Dendritic cell treated with granulocyte-macrophage colony-stimulating factor and Interleukin-4, amounts not matched to agents 40 ng/mL and 50 ng/mL, for 4 days (primary cell): Measurements from ENCODE around the gene TXNDC11.

ENCODE experiments used
- H3K27ac Mint-ChIP-seq: one replicate; pipeline ENCODE4 v1.8.0; 2022; ENCODE audit warnings: mild to moderate bottlenecking, mixed read lengths
- H3K27me3 Mint-ChIP-seq: one replicate; pipeline ENCODE4 v1.8.0; 2022; ENCODE audit warnings: mild to moderate bottlenecking, mixed read lengths
- H3K36me3 Mint-ChIP-seq: one replicate; pipeline ENCODE4 v1.8.0; 2022; ENCODE audit warnings: low read depth, mixed read lengths
- H3K4me1 Mint-ChIP-seq: one replicate; pipeline ENCODE4 v1.8.0; 2022; ENCODE audit warnings: low read depth, mixed read lengths
- H3K4me3 Mint-ChIP-seq: one replicate; pipeline ENCODE4 v1.8.0; 2022; ENCODE audit warnings: mild to moderate bottlenecking, moderate library complexity, mixed read lengths
- H3K9me3 Mint-ChIP-seq: one replicate; pipeline ENCODE4 v1.8.0; 2022; ENCODE audit warnings: mixed read lengths
- intact Hi-C: fragments of 100-400 bp; cut with micrococcal nuclease; formaldehyde crosslinking; loops from one replicate; pipeline ENCODE4 v1.15.0; 2022

TXNDC11 gene

GRCh38 chr16:11668623-11669379 is 73.9 kb downstream of the TXNDC11 start:
- Mint-ChIP-seq H3K36me3 (peaks cover 34% of the 10 kb centered on the region), H3K9me3 (no peaks in the 10 kb centered on the region), H3K4me3 (peak overlapping the region; percentile 71), H3K4me1 (peaks cover 45% of the 10 kb centered on the region), H3K27me3 (peaks cover 35% of the 10 kb centered on the region), H3K27ac (peak overlapping the region; percentile 75)
- intact Hi-C loops = no loop called here

- Mint-ChIP-seq H3K4me3 (peak within 1 kb of the TSS; percentile 71), H3K27me3 (peaks cover 39% of the 10 kb centered on the region), H3K36me3 (peaks cover 26% of the 10 kb centered on the region), H3K4me1 (peaks cover 37% of the 10 kb centered on the region), H3K9me3 (no peaks in the 10 kb centered on the region), H3K27ac (peak within 1 kb of the TSS; percentile 75)
- intact Hi-C loops = no loop called here
Observed at GRCh38 chr16:11667824-11668622, 74.6 kb downstream of the TXNDC11 start, which contains the start of gene SNN. SNN (plus strand) TSS chr16:11668455; CDS start chr16:11676060, 7,605 bp downstream.

DNA sequence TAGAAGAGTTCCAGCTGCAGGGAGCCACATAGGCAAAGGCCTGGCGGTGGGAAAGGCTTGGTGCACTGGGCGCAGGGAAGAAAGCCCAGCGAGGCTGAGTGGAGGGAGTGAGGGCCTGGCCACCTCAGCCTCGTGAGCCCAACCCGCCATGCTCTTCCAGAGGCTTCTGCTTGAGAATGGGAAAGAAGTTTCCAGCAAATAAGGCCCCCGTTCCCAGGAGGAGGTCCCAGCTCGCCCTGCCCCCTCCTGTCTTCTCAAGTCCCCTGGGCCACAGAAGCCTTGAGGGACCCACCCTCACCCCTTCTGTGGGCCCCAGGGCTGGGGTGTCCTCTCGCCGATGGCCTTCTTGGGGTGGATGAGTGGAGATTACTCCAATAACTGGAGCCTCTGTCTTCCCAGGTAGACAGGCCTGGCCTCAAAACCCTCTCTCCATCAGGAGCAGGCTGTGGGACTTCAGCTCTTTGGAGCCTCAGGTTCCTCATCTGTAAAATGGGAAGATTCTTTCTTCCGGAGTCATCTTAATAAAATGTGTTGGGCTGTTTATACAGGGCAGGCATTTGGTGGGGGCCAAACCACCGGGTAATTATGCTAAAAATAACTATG is 75.3 kb downstream of the TXNDC11 start:
- Mint-ChIP-seq H3K4me3 (no peak overlapping the region), H3K4me1 (peaks cover 30% of the 10 kb centered on the region), H3K27me3 (peaks cover 43% of the 10 kb centered on the region), H3K36me3 (peaks cover 23% of the 10 kb centered on the region), H3K9me3 (no peaks in the 10 kb centered on the region), H3K27ac (no peak overlapping the region)
- intact Hi-C loops = no loop called here

GRCh38 chr16:11666103-11667055 is 76.3 kb downstream of the TXNDC11 start:
- H3K27me3 Mint-ChIP-seq = peaks cover 43% of the 10 kb centered on the region
- peaks cover 20% of the 10 kb centered on the region for H3K4me1 Mint-ChIP-seq
- peaks cover 14% of the 10 kb centered on the region for H3K36me3 Mint-ChIP-seq
- H3K27ac Mint-ChIP-seq = no peak overlapping the region
- H3K9me3 Mint-ChIP-seq = no peaks in the 10 kb centered on the region
- no peak overlapping the region for H3K4me3 Mint-ChIP-seq
- intact Hi-C loops = no loop called here

- peaks cover 36% of the 10 kb centered on the region for H3K27me3 Mint-ChIP-seq
- H3K4me3 Mint-ChIP-seq = no peak overlapping the region
- no peaks in the 10 kb centered on the region for H3K9me3 Mint-ChIP-seq
- peaks cover under 1% of the 10 kb centered on the region for H3K36me3 Mint-ChIP-seq
- intact Hi-C loops = no loop called here
- no peak overlapping the region for H3K27ac Mint-ChIP-seq
- H3K4me1 Mint-ChIP-seq = peaks cover 7% of the 10 kb centered on the region
Observed at GRCh38 chr16:11665071-11665491, 77.6 kb downstream of the TXNDC11 start.

DNA sequence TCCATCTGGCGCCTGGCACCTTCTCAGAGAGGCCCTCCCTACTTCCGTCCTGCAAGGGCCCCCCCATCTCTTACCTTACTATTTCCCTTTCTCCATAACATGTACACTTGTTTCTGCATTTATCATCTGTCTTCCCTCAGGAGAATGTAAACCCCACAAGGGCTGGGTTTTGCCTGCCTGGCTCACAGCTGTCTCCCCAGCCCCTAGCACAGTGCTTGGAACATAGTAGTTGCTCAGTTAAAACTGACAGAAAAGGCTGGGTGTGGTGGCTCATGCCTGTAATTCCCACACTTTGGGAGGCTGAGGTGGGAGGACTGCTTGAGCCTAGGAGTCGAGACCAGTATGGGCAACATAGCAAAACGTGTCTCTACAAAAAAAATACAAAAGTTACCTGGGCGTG is 80.1 kb downstream of the TXNDC11 start:
- Mint-ChIP-seq H3K4me1 (no peaks in the 10 kb centered on the region), H3K9me3 (no peaks in the 10 kb centered on the region), H3K36me3 (no peaks in the 10 kb centered on the region), H3K27me3 (peaks cover 46% of the 10 kb centered on the region), H3K4me3 (no peak overlapping the region), H3K27ac (no peak overlapping the region)
- intact Hi-C loops = no loop called here

DNA sequence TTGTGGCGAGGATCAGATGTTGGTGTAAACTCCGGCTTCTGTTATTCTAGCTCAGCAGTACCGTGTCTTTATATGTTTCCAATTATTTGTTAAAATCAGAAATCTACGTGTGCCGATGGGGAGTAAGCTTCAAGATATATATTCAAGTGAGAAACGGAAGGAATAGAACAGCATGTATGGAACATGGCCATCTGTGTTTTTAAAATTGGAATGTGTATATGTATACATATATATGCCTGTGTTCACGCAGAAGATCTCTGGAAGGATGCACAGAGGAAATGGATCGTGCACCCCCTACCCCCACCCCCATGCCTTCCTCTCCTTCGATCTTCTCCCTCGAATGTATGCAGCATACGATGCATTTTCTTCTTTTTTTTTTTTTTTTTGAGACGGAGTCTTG is 82.1 kb downstream of the TXNDC11 start:
- Mint-ChIP-seq H3K4me1 (no peaks in the 10 kb centered on the region), H3K27ac (no peak overlapping the region), H3K36me3 (no peaks in the 10 kb centered on the region), H3K4me3 (no peak overlapping the region), H3K9me3 (no peaks in the 10 kb centered on the region), H3K27me3 (peaks cover 36% of the 10 kb centered on the region)
- intact Hi-C loops = no loop called here

GRCh38 chr16:11658896-11659708 is 83.6 kb downstream of the TXNDC11 start:
- intact Hi-C loops = no loop called here
- no peaks in the 10 kb centered on the region for H3K9me3 Mint-ChIP-seq
- no peak overlapping the region for H3K4me3 Mint-ChIP-seq
- no peaks in the 10 kb centered on the region for H3K36me3 Mint-ChIP-seq
- H3K4me1 Mint-ChIP-seq = no peaks in the 10 kb centered on the region
- peaks cover 35% of the 10 kb centered on the region for H3K27me3 Mint-ChIP-seq
- H3K27ac Mint-ChIP-seq = no peak overlapping the region

- no peaks in the 10 kb centered on the region for H3K4me1 Mint-ChIP-seq
- intact Hi-C loops = no loop called here
- no peak overlapping the region for H3K4me3 Mint-ChIP-seq
- peaks cover 27% of the 10 kb centered on the region for H3K27me3 Mint-ChIP-seq
- H3K36me3 Mint-ChIP-seq = no peaks in the 10 kb centered on the region
- H3K9me3 Mint-ChIP-seq = no peaks in the 10 kb centered on the region
- no peak overlapping the region for H3K27ac Mint-ChIP-seq
Observed at GRCh38 chr16:11657556-11657955, 85.1 kb downstream of the TXNDC11 start.

DNA sequence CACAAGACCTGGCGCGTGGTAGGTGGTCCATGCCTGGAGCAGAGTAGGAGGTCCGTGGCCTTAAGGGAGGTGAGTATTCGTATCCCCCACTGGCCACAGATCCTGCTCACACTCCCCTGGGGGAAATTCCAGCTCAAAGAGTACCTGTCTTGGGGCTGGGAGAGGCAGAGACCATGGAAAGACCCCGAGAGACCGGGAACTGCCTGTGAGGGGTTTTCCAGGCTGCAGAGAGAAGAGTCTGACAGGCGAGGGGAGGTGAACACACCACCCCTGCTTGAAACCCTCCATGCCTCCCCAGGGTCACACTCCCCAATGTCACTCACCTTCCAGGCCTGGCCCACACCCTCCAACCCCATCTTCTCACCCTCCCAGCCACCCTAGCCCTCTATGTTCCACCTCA is 87.0 kb downstream of the TXNDC11 start:
- Mint-ChIP-seq H3K27ac (no peak overlapping the region), H3K4me3 (no peak overlapping the region), H3K27me3 (peaks cover 32% of the 10 kb centered on the region), H3K36me3 (no peaks in the 10 kb centered on the region), H3K4me1 (peaks cover 13% of the 10 kb centered on the region), H3K9me3 (no peaks in the 10 kb centered on the region)
- intact Hi-C loops = no loop called here

GRCh38 chr16:11651796-11652195 is 90.9 kb downstream of the TXNDC11 start:
- H3K4me3 Mint-ChIP-seq = no peak overlapping the region
- H3K4me1 Mint-ChIP-seq = peaks cover 13% of the 10 kb centered on the region
- H3K9me3 Mint-ChIP-seq = no peaks in the 10 kb centered on the region
- H3K36me3 Mint-ChIP-seq = no peaks in the 10 kb centered on the region
- no peak overlapping the region for H3K27ac Mint-ChIP-seq
- intact Hi-C loops = no loop called here
- H3K27me3 Mint-ChIP-seq = peaks cover 28% of the 10 kb centered on the region

DNA sequence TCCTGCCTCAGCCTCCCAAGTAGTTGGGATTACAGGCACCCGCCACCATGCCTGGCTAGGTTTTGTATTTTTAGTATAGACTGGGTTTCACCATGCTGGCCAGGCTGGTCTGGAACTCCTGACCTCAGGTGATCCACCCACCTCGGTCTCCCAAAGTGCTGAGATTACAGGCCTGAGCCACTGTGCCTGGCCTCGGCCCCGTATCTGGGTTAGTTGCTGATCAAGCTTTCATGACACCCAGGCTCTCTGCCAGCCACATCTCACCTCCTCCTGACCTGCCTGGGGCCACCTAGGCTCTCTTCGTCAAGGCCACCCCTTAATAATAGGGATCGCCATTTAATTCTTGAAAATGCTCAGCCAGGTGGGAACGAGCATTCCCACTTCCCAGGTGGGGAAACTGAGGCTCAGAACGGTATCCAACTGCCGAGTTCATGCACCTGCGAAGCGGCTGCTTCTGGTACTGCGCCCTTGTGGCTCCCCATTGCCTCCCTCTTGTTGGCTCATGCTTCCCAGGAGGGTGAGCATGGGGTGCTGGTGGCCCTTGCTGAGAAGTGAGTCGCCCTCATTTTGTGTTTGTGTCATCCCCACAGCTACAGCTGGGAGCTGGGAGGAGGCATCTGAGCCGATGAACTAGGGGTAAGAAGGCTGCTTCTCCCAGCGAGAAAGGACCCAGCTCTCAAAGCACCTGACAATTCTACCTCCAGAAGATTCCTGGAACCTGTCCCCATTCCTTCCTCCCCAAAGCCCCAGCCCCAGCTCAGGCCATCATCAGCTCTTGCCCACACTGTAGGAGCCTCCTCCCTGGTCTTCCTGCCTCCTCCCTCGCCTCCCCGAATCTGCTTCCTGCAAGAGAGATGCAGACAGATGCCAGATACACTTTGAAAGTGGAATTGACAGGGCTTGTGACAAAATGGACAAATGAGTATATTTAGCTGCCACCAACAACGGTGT is 91.7 kb downstream of the TXNDC11 start:
- H3K27ac Mint-ChIP-seq = no peak overlapping the region

More for the DNA sequence above, 91.7 kb downstream of the TXNDC11 start:
- Mint-ChIP-seq H3K4me3 (no peak overlapping the region), H3K9me3 (no peaks in the 10 kb centered on the region), H3K27me3 (peaks cover 30% of the 10 kb centered on the region), H3K4me1 (peaks cover 13% of the 10 kb centered on the region), H3K36me3 (no peaks in the 10 kb centered on the region)
- intact Hi-C loops = no loop called here
